Measurements from ENCODE around the gene AFF3.

DNA sequence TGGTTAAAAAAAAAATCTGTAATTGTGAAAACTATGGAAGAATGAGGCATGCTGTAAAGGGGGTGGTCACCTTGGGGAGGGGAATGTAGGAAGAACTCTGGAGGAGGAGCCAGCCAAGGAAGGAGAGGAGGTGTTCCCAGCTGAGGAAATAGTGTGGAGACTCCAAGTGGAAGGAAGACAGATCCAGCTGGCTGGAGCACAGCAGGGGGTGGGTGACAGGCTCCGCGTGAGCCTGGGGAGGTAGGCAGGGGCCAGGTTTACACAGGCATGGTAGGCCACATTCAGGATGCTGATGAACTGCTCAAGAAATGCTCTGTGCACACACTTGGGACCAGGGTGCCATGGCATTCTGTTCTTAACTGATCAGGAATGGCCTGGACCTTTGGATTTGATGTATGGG lies 16.8 kb downstream of the AFF3 start:
- TF ChIP-seq CTCF (IDR thresholded peaks at IDR 0.05): no peak
- no peak for TF ChIP-seq POLR2A (IDR thresholded peaks at IDR 0.05)

Data from right lobe of liver (tissue), 4 donors.